Esophagus muscularis mucosa (tissue), 4 donors: ENCODE measurements around the gene SP2. TPM values are rescaled to one million over a fixed set of nuclear protein-coding genes. Genes with fewer than 3 reads are reported as not detected.

Experiments used
- DNase-seq: peaks from one replicate; pipeline ENCODE4 v3.0.0-alpha.2; 2017; ENCODE audit errors: extremely low spot score
- H3K27ac ChIP-seq, 4 donors: fragments of 200-600 bp; sonication (generic); replicated peaks in 1 of 4; 1 replicate in 3 of 4; 2 replicates in 1 of 4; pipeline ENCODE4 v1.5.1; 2016 to 2019; ENCODE audit warnings: mild to moderate bottlenecking in 1 of 4
- H3K27me3 ChIP-seq, 4 donors: fragments of 200-600 bp; sonication (generic); one replicate each; pipeline versions ENCODE4 v1.5.1 to v1.6.0; 2016 to 2019
- H3K36me3 ChIP-seq, 4 donors: fragments of 200-600 bp; sonication (generic); one replicate each; pipeline ENCODE4 v1.5.1; 2016 to 2019
- H3K4me1 ChIP-seq, 4 donors: fragments of 200-600 bp; sonication (generic); one replicate each; pipeline ENCODE4 v1.5.1; 2016 to 2019
- H3K4me3 ChIP-seq, 4 donors: fragments of 200-600 bp; sonication (generic); 1 replicate in 2 of 4; 2 replicates in 2 of 4; pipeline ENCODE4 v1.5.1; 2016 to 2019; ENCODE audit warnings: mild to moderate bottlenecking in 4 of 4, moderate library complexity in 1 of 4
- H3K9me3 ChIP-seq, 4 donors: fragments of 200-600 bp; sonication (generic); 1 replicate in 3 of 4; 2 replicates in 1 of 4; pipeline ENCODE4 v1.5.1; 2016 to 2019
- CTCF ChIP-seq, 3 experiments: fragments of 200-600 bp in 2 of 3; fragments of 450-650 bp in 1 of 3; sonication (generic) in 2 of 3; IDR thresholded peaks; one replicate each; pipeline ENCODE4 v1.5.1; 2017 to 2019; ENCODE audit warnings: antibody characterized with exemption in 3 of 3, mild to moderate bottlenecking in 2 of 3, moderate library complexity in 1 of 3
- EP300 ChIP-seq: sonication (generic); formaldehyde crosslinking; IDR thresholded peaks from one replicate; pipeline ENCODE4 v1.6.1; 2017; ENCODE audit warnings: antibody characterized with exemption
- POLR2A ChIP-seq: fragments of 450-650 bp; IDR thresholded peaks from one replicate; pipeline ENCODE4 v1.6.1; 2017; ENCODE audit warnings: antibody characterized with exemption, moderate library complexity, mild to moderate bottlenecking, low read depth
- POLR2AphosphoS5 ChIP-seq, 2 donors: sonication (generic); formaldehyde crosslinking; IDR thresholded peaks; one replicate each; pipeline ENCODE4 v1.6.1; 2017; ENCODE audit warnings: antibody characterized with exemption in 2 of 2
- WGBS: methylation state at CpG from one replicate; pipeline ENCODE4 v1.1.5; 2018; 5-methylcytosine and 5-hydroxymethylcytosine counted together
- intact Hi-C: fragments of 100-400 bp; cut with DNase I; formaldehyde crosslinking; loops from one replicate; pipeline ENCODE4 v1.15.1; 2023
- total RNA-seq, 4 donors: library from RNA; depleted of rRNA; stranded (reverse); fragments of >200 nt; gene quantifications; one replicate each; pipeline versions ENCODE4 v1.1.0 to v1.2.1, GENCODE V29; 2016

The SP2 gene
- total RNA-seq, 4 donors from 2014 or later: 7.1 to 16.0 (median 9.4) TPM

- no peak for TF ChIP-seq CTCF (IDR thresholded peaks at IDR 0.05)
- TF ChIP-seq POLR2AphosphoS5 (IDR thresholded peaks at IDR 0.05): no peak
- TF ChIP-seq POLR2A: no peak
- TF ChIP-seq EP300: no peak
- H3K4me3 ChIP-seq: no peak overlapping the region
- intact Hi-C loops: no loop called here
- no peaks in the 10 kb centered on the region for H3K9me3 ChIP-seq
- no peak overlapping the region for H3K27ac ChIP-seq
- no peaks in the 10 kb centered on the region for H3K36me3 ChIP-seq
- WGBS: 59% methylated on average over 7 of the region's 7 CpGs
- H3K4me1 ChIP-seq: no peaks in the 10 kb centered on the region
- peaks cover 0 to 67% (median 7%) of the 10 kb centered on the region in 4 donors for H3K27me3 ChIP-seq
- DNase-seq: no peak
Observed at GRCh38 chr17:47862621-47863440, 33.2 kb upstream of the SP2 start.

GRCh38 chr17:47864791-47865216 lies 31.2 kb upstream of the SP2 start:
- Histone ChIP-seq H3K27ac (no peak overlapping the region), H3K27me3 (peaks cover 0 to 68% (median 2%) of the 10 kb centered on the region in 4 donors), H3K4me1 (no peaks in the 10 kb centered on the region), H3K9me3 (no peaks in the 10 kb centered on the region), H3K4me3 (no peak overlapping the region), H3K36me3 (no peaks in the 10 kb centered on the region)
- WGBS: 61% methylated on average over 7 of the region's 7 CpGs
- intact Hi-C loops: no loop called here
- DNase-seq: no peak
- TF ChIP-seq POLR2A: no peak
- TF ChIP-seq POLR2AphosphoS5 (IDR thresholded peaks at IDR 0.05): no peak
- TF ChIP-seq CTCF (IDR thresholded peaks at IDR 0.05): no peak
- TF ChIP-seq EP300: no peak

GRCh38 chr17:47866941-47867340 lies 29.1 kb upstream of the SP2 start:
- Histone ChIP-seq H3K36me3 (no peaks in the 10 kb centered on the region), H3K4me1 (no peaks in the 10 kb centered on the region), H3K9me3 (no peaks in the 10 kb centered on the region), H3K27ac (no peak overlapping the region), H3K27me3 (peaks cover 0 to 74% (median 9%) of the 10 kb centered on the region in 4 donors), H3K4me3 (no peak overlapping the region)
- 77% methylated on average over 18 of the region's 20 CpGs for WGBS
- no peak for DNase-seq
- TF ChIP-seq EP300 (no peak), POLR2AphosphoS5 (IDR thresholded peaks at IDR 0.05) (no peak), CTCF (IDR thresholded peaks at IDR 0.05) (no peak), POLR2A (no peak)
- intact Hi-C loops: no loop called here

GRCh38 chr17:47867813-47868533 lies 28.1 kb upstream of the SP2 start:
- Histone ChIP-seq H3K4me3 (no peak overlapping the region), H3K4me1 (peaks cover 5 to 9% (median 7%) of the 10 kb centered on the region in 4 donors), H3K36me3 (no peaks in the 10 kb centered on the region), H3K27ac (no peak overlapping the region), H3K27me3 (peaks cover 0 to 84% (median 18%) of the 10 kb centered on the region in 4 donors), H3K9me3 (no peaks in the 10 kb centered on the region)
- TF ChIP-seq EP300 (no peak), POLR2AphosphoS5 (IDR thresholded peaks at IDR 0.05) (no peak), POLR2A (no peak), CTCF (IDR thresholded peaks at IDR 0.05) (no peak)
- no peak for DNase-seq
- 84% methylated on average over 11 of the region's 11 CpGs for WGBS
- intact Hi-C loops: no loop called here
